ENCODE measurements around the gene XYLT2. TPM values are rescaled to one million over a fixed set of nuclear protein-coding genes. Genes with fewer than 3 reads are reported as not detected.
A peak's percentile ranks its signal among the peaks of the same experiment; 100 is the strongest.
"Not testable (repeated sequence)": the region's sequence is repeated elsewhere in the genome, so short reads cannot be mapped to it uniquely, and the experiment has no call there.

The XYLT2 gene
- total and polyA plus RNA-seq, 2 experiments from 2014 or later: 14.2 to 44.9 TPM

- not testable (repeated sequence) for H3K36me3 ChIP-seq (ENCODE audit: insufficient read depth); H4K20me1 ChIP-seq (replicated peaks; ENCODE audit: insufficient read depth); H3K4me3 ChIP-seq; H3K9me3 Mint-ChIP-seq; H3K27ac Mint-ChIP-seq; H3K4me1 ChIP-seq (ENCODE audit: insufficient read depth); H3K27ac ChIP-seq (ENCODE audit: low read depth); H3K4me2 ChIP-seq; H3K4me1 Mint-ChIP-seq; H3K27me3 Mint-ChIP-seq (ENCODE audit: insufficient read depth, low read depth, poor library complexity); H3K79me2 ChIP-seq (replicated peaks; ENCODE audit: insufficient read depth); H3K9me2 ChIP-seq (ENCODE audit: insufficient read depth); H3F3A ChIP-seq (replicated peaks; ENCODE audit: low read depth); H2AFZ ChIP-seq; H3K27me3 ChIP-seq (ENCODE audit: insufficient read depth); H3K36me3 Mint-ChIP-seq (ENCODE audit: low read depth); H3K4me3 Mint-ChIP-seq
- peak; percentile 94 for ATAC-seq
- peak; percentile 59 to 87 for TF ChIP-seq CTCF (conservative IDR thresholded peaks at IDR 0.05; ENCODE audit: low read depth in 2 of 2)
- DNase-seq (ENCODE audit: low spot score): peak; percentile 68
Observed at GRCh38 chr17:50333291-50334057, 12.5 kb upstream of the XYLT2 start.

GRCh38 chr17:50337956-50338355 is 8.0 kb upstream of the XYLT2 start:
- ATAC-seq (no peak), DNase-seq (ENCODE audit: low spot score) (no peak)
- Histone ChIP-seq H3F3A (replicated peaks; ENCODE audit: low read depth) (no peaks in the 10 kb centered on the region), H4K20me1 (replicated peaks; ENCODE audit: insufficient read depth) (no peaks in the 10 kb centered on the region), H3K36me3 (ENCODE audit: insufficient read depth) (no peaks in the 10 kb centered on the region), H3K4me3 (no peak overlapping the region), H3K9me2 (ENCODE audit: insufficient read depth) (no peaks in the 10 kb centered on the region), H2AFZ (no peak overlapping the region), H3K79me2 (replicated peaks; ENCODE audit: insufficient read depth) (no peaks in the 10 kb centered on the region), H3K4me2 (no peak overlapping the region), H3K27me3 (ENCODE audit: insufficient read depth) (no peaks in the 10 kb centered on the region), H3K27ac (ENCODE audit: low read depth) (no peak overlapping the region), H3K4me1 (ENCODE audit: insufficient read depth) (no peaks in the 10 kb centered on the region)
- H3K4me3 Mint-ChIP-seq: no peak overlapping the region
- H3K4me1 Mint-ChIP-seq: peaks cover 4% of the 10 kb centered on the region; the same call in 2 of the 3 replicates
- H3K9me3 Mint-ChIP-seq: peaks cover 13% of the 10 kb centered on the region; the same call in 2 of the 3 replicates
- no peaks in the 10 kb centered on the region for H3K36me3 Mint-ChIP-seq (ENCODE audit: low read depth)
- peaks cover 1% of the 10 kb centered on the region for H3K27me3 Mint-ChIP-seq (ENCODE audit: insufficient read depth, low read depth, poor library complexity)
- H3K27ac Mint-ChIP-seq: no peak overlapping the region
- TF ChIP-seq ZNF462 (CRISPR knock-in tag; IDR thresholded peaks at IDR 0.05): no peak
- no peak for TF ChIP-seq STAT1 (IDR thresholded peaks at IDR 0.05; ENCODE audit: unreplicated experiment)
- TF ChIP-seq CTCF (conservative IDR thresholded peaks at IDR 0.05; ENCODE audit: low read depth in 2 of 2): no peak
- no peak for TF ChIP-seq EZH2phosphoT487 (IDR thresholded peaks at IDR 0.05; ENCODE audit: unreplicated experiment)
- TF ChIP-seq CREB1 (CRISPR knock-in tag; IDR thresholded peaks at IDR 0.05; ENCODE audit: low read depth): no peak
- TF ChIP-seq ZNF331 (CRISPR knock-in tag; IDR thresholded peaks at IDR 0.05; ENCODE audit: low read depth): no peak
- no peak for TF ChIP-seq ZNF114 (CRISPR knock-in tag; IDR thresholded peaks at IDR 0.05)
- no peak for TF ChIP-seq EZH2 (IDR thresholded peaks at IDR 0.05; ENCODE audit: low read depth, unreplicated experiment)
- TF ChIP-seq NANOG (IDR thresholded peaks at IDR 0.05; ENCODE audit: borderline replicate concordance): no peak
- TF ChIP-seq POLR2AphosphoS5 (IDR thresholded peaks at IDR 0.05; ENCODE audit: low read depth): no peak
